ENCODE measurements around the gene GIT2. TPM values are rescaled to one million over a fixed set of nuclear protein-coding genes. Genes with fewer than 3 reads are reported as not detected.
"Not testable (repeated sequence)": the region's sequence is repeated elsewhere in the genome, so short reads cannot be mapped to it uniquely, and the experiment has no call there.

The GIT2 gene
- total RNA-seq, 2 experiments from 2014 or later = 50.2 to 58.2 TPM

- Mint-ChIP-seq H3K27ac (peak overlapping the region; percentile 100), H3K27me3 (no peaks in the 10 kb centered on the region), H3K4me3 (peak overlapping the region; percentile 92), H3K36me3 (ENCODE audit: low read depth) (peaks cover 19% of the 10 kb centered on the region), H3K9me3 (ENCODE audit: low read depth) (no peaks in the 10 kb centered on the region), H3K4me1 (peaks cover 25% of the 10 kb centered on the region)
- DNase-seq = peak; percentile 15
- ChIA-PET CTCF (interaction anchor here (0.7 to 1.8 kb wide), 8 partner anchors 10 to 530 kb away, joined by 3 to 7 read pairs (median 3); no protein-coding TSS in a partner anchor), POLR2A (interaction anchor here (0.6 to 0.9 kb wide), 2 partner anchors 96 to 104 kb away, joined by 3 read pairs; no protein-coding TSS in a partner anchor)
- intact Hi-C loops (cut with DNase I, micrococcal nuclease) = loop anchor here (1.0 to 2.0 kb wide), 2 partner anchors 21 to 48 kb away; partner anchors contain the start of gene GLTP (in 2 of the 2)
- ATAC-seq = peak; percentile 19
Measured at GRCh38 chr12:109900752-109901580, 95.2 kb downstream of the GIT2 start.

DNA sequence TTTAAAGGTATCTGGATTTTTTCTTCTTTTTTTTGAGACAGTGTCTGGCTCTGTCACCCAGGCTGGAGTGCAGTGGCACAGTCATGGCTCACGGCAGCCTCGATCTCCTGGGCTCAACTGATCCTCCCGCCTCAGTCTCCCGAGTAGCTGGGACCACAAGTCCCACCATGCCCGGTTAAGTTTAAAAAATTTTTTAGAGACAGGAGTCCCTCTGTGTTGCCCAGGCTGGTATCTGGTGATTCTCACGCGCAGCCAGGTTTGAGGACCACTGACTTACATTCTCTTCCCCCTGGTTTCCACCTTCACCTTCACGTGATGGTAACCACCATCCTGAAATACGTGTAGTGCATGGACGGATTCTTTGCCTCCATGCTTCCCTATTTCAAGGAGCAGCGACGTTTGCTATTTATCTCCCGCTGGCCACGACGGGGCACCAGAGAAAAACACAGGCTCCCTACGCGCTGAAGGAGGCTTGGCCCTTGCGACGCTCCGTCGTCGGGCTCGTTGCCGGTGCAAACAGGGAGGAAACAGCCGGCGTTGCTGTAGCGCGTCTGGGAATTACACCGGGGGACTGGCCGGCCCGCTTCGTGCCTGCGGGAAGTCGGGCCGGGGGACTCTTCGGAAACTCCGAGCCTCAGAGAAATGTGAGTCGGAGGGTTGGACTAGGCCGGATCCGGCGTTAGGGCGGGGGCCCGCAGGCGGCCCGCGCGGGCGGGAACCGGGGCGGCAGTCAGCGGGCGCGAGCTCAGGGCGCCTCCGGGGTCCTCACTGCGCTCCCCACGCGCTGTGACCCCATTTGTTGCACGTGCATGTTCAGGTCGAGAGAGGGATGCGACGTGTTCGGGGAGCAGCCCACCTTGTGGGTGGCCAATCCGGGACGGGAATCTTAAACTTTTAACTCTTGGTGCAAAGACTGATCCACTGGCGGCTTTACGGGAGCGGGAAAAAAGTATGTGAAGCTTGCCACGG, 96.1 kb downstream of the GIT2 start, which contains the start of gene TCHP:
TCHP (plus strand) TSS at position 492 of the 969 bp plus-strand sequence. CDS start 2,753 bp downstream, outside the sequence.
- Mint-ChIP-seq H3K4me1 (peaks cover 25% of the 10 kb centered on the region), H3K36me3 (ENCODE audit: low read depth) (peaks cover 13% of the 10 kb centered on the region), H3K4me3 (peak within 1 kb of the TSS; percentile 92), H3K9me3 (ENCODE audit: low read depth) (no peaks in the 10 kb centered on the region), H3K27me3 (no peaks in the 10 kb centered on the region), H3K27ac (peak within 1 kb of the TSS; percentile 100)
- ChIA-PET CTCF (interaction anchor here (0.6 to 1.8 kb wide), 9 partner anchors 11 to 531 kb away, joined by 3 to 7 read pairs (median 3); no protein-coding TSS in a partner anchor), POLR2A (interaction anchor here (0.6 to 0.9 kb wide), 2 partner anchors 105 to 841 kb away, joined by 3 to 4 read pairs; no protein-coding TSS in a partner anchor)
- ATAC-seq (peak; percentile 90), DNase-seq (peak; percentile 88)
- intact Hi-C loops (cut with DNase I, micrococcal nuclease) = loop anchor here (1.0 to 2.0 kb wide), 2 partner anchors 20 to 47 kb away; partner anchors contain the start of gene GLTP (in 2 of the 2)

DNA sequence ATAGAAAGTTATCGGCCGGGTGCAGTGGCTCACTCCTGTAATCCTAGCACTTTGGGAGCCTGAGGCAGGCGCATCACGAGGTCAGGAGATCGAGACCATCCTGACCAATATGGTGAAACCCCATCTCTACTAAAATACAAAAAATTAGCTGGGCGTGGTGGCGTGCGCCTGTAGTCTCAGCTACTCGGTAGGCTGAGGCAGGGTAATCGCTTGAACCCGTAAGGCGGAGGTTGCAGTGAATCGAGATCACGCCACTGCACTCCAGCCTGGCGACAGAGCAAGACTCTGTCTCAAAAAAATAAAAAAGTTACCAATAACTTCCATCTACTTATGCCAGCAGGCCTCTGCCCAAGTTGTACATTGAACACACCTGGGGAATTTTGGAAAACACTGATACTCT, 96.8 kb downstream of the GIT2 start:
- H3K27me3 Mint-ChIP-seq; intact Hi-C loops (cut with DNase I, micrococcal nuclease); DNase-seq; H3K36me3 Mint-ChIP-seq (ENCODE audit: low read depth); H3K9me3 Mint-ChIP-seq (ENCODE audit: low read depth); ATAC-seq; POLR2A ChIA-PET: not testable (repeated sequence)
- peak overlapping the region; percentile 100 for H3K27ac Mint-ChIP-seq
- CTCF ChIA-PET = interaction anchor here (1.7 to 1.8 kb wide), 2 partner anchors 10 to 53 kb away, joined by 4 to 5 read pairs; no protein-coding TSS in a partner anchor
- H3K4me1 Mint-ChIP-seq = peaks cover 25% of the 10 kb centered on the region
- H3K4me3 Mint-ChIP-seq = peak overlapping the region; percentile 92

GRCh38 chr12:109897029-109897428, 99.1 kb downstream of the GIT2 start:
- intact Hi-C loops (cut with DNase I, micrococcal nuclease) = no loop called here
- H3K36me3 Mint-ChIP-seq (ENCODE audit: low read depth) = no peaks in the 10 kb centered on the region
- ATAC-seq = no peak
- H3K27ac Mint-ChIP-seq = no peak overlapping the region
- H3K4me1 Mint-ChIP-seq = peaks cover 22% of the 10 kb centered on the region
- no peaks in the 10 kb centered on the region for H3K9me3 Mint-ChIP-seq (ENCODE audit: low read depth)
- H3K4me3 Mint-ChIP-seq = no peak overlapping the region
- ChIA-PET CTCF (interaction anchor here (0.7 kb wide), 1 partner anchor 52 kb away, joined by 4 read pairs; no protein-coding TSS in a partner anchor), POLR2A (no interaction called here)
- H3K27me3 Mint-ChIP-seq = no peaks in the 10 kb centered on the region
- DNase-seq = no peak

- DNase-seq (no peak), ATAC-seq (no peak)
- Mint-ChIP-seq H3K27ac (no peak overlapping the region), H3K9me3 (ENCODE audit: low read depth) (no peaks in the 10 kb centered on the region), H3K36me3 (ENCODE audit: low read depth) (no peaks in the 10 kb centered on the region), H3K4me1 (peaks cover 14% of the 10 kb centered on the region), H3K4me3 (no peak overlapping the region), H3K27me3 (no peaks in the 10 kb centered on the region)
- ChIA-PET CTCF (no interaction called here), POLR2A (no interaction called here)
- intact Hi-C loops (cut with DNase I, micrococcal nuclease) = no loop called here
Measured at GRCh38 chr12:109896188-109896587, 100.0 kb downstream of the GIT2 start.

DNA sequence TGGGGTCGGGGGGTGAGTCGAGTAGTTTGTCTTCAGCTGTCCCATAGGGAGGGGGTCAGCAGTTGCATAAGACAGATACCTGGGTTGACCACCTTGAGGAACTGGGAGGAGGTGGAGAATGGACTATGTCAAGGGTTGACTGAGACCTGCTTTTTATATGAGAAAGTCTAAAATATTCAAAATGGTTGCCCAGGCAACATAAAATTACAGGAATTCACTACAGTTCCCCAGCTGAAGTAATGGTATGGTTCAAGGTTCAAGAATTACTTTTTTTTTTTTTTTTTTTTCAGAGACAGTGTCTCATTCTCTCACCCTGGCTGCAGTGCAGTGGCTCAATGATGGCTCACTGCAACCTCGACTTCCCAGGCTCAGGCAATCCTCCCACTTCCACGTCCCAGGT, 101.2 kb downstream of the GIT2 start:
- CTCF ChIA-PET = no interaction called here
- Mint-ChIP-seq H3K27ac (no peak overlapping the region), H3K4me1 (peaks cover 6% of the 10 kb centered on the region), H3K36me3 (ENCODE audit: low read depth) (no peaks in the 10 kb centered on the region), H3K9me3 (ENCODE audit: low read depth) (no peaks in the 10 kb centered on the region), H3K4me3 (no peak overlapping the region), H3K27me3 (no peaks in the 10 kb centered on the region)
- ATAC-seq = no peak
- POLR2A ChIA-PET = no interaction called here
- intact Hi-C loops (cut with DNase I, micrococcal nuclease) = no loop called here
- no peak for DNase-seq

GRCh38 chr12:109893261-109893995, 102.7 kb downstream of the GIT2 start:
- no peaks in the 10 kb centered on the region for H3K9me3 Mint-ChIP-seq (ENCODE audit: low read depth)
- intact Hi-C loops (cut with DNase I, micrococcal nuclease) = no loop called here
- H3K27me3 Mint-ChIP-seq = no peaks in the 10 kb centered on the region
- H3K27ac Mint-ChIP-seq = no peak overlapping the region
- ChIA-PET CTCF (interaction anchor here (1.4 kb wide), 1 partner anchor 12 kb away, joined by 5 read pairs; no protein-coding TSS in a partner anchor), POLR2A (interaction anchor here (0.7 kb wide), 1 partner anchor 16 kb away, joined by 4 read pairs; no protein-coding TSS in a partner anchor)
- no peaks in the 10 kb centered on the region for H3K36me3 Mint-ChIP-seq (ENCODE audit: low read depth)
- H3K4me3 Mint-ChIP-seq = no peak overlapping the region
- peaks cover 17% of the 10 kb centered on the region for H3K4me1 Mint-ChIP-seq
- DNase-seq = no peak
- no peak for ATAC-seq

- CTCF ChIA-PET = interaction anchor here (1.4 kb wide), 1 partner anchor 11 kb away, joined by 5 read pairs; no protein-coding TSS in a partner anchor
- peak; percentile 19 for DNase-seq
Measured at GRCh38 chr12:109892748-109893147, 103.4 kb downstream of the GIT2 start.

DNA sequence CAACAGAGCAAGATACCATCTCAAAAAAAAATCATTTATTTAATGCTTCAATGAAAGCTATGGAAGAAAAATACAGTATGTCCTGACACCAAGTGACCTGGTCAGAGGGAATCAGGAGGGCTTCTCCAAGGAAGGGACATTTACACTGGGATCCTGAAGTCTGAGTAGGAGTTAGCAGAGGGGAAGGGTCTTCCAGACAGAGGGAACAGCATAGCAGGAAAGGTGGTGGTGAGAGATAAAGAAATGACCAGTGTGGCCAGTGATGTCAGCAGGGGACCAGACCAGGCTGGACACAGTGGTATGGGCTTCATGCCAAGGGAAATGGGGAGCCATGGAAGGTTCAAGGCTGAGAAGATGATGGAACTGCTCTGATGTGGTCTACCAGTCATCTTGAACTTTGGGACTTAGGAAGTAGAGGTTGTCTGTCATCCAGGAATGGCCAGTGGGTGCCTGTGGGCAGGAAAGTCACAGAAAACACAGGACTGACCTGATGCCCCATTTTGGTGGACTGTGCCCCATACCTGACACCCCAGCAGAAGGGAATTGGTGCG, 103.9 kb downstream of the GIT2 start:
- POLR2A ChIA-PET = no interaction called here
- CTCF ChIA-PET = no interaction called here
- no peak for ATAC-seq
- Mint-ChIP-seq H3K9me3 (ENCODE audit: low read depth) (no peaks in the 10 kb centered on the region), H3K4me1 (peaks cover 26% of the 10 kb centered on the region), H3K27me3 (no peaks in the 10 kb centered on the region), H3K27ac (no peak overlapping the region), H3K4me3 (no peak overlapping the region), H3K36me3 (ENCODE audit: low read depth) (no peaks in the 10 kb centered on the region)
- no peak for DNase-seq
- intact Hi-C loops (cut with DNase I, micrococcal nuclease) = no loop called here

More at GRCh38 chr12:109892748-109893147, 103.4 kb downstream of the GIT2 start:
- intact Hi-C loops (cut with DNase I, micrococcal nuclease) = no loop called here
- Mint-ChIP-seq H3K27me3 (no peaks in the 10 kb centered on the region), H3K4me1 (peaks cover 22% of the 10 kb centered on the region), H3K27ac (no peak overlapping the region), H3K9me3 (ENCODE audit: low read depth) (no peaks in the 10 kb centered on the region), H3K36me3 (ENCODE audit: low read depth) (no peaks in the 10 kb centered on the region), H3K4me3 (no peak overlapping the region)
- ATAC-seq = no peak
- POLR2A ChIA-PET = interaction anchor here (0.7 kb wide), 1 partner anchor 17 kb away, joined by 4 read pairs; no protein-coding TSS in a partner anchor

- POLR2A ChIA-PET; H3K27ac Mint-ChIP-seq; DNase-seq; CTCF ChIA-PET; H3K36me3 Mint-ChIP-seq (ENCODE audit: low read depth); H3K4me3 Mint-ChIP-seq; H3K27me3 Mint-ChIP-seq; ATAC-seq; intact Hi-C loops (cut with DNase I, micrococcal nuclease); H3K9me3 Mint-ChIP-seq (ENCODE audit: low read depth): not testable (repeated sequence)
- peaks cover 26% of the 10 kb centered on the region for H3K4me1 Mint-ChIP-seq
Measured at GRCh38 chr12:109891731-109892130, 104.4 kb downstream of the GIT2 start.
